GM18526 (cell line): ENCODE data around the gene OGDH.

Experiments
- POLR2A ChIP-seq: IDR thresholded peaks from 3 replicates; pipeline ENCODE4 v1.6.1; 2011; ENCODE audit not compliant: insufficient read length; ENCODE audit errors: extremely low read depth

Gene OGDH

DNA sequence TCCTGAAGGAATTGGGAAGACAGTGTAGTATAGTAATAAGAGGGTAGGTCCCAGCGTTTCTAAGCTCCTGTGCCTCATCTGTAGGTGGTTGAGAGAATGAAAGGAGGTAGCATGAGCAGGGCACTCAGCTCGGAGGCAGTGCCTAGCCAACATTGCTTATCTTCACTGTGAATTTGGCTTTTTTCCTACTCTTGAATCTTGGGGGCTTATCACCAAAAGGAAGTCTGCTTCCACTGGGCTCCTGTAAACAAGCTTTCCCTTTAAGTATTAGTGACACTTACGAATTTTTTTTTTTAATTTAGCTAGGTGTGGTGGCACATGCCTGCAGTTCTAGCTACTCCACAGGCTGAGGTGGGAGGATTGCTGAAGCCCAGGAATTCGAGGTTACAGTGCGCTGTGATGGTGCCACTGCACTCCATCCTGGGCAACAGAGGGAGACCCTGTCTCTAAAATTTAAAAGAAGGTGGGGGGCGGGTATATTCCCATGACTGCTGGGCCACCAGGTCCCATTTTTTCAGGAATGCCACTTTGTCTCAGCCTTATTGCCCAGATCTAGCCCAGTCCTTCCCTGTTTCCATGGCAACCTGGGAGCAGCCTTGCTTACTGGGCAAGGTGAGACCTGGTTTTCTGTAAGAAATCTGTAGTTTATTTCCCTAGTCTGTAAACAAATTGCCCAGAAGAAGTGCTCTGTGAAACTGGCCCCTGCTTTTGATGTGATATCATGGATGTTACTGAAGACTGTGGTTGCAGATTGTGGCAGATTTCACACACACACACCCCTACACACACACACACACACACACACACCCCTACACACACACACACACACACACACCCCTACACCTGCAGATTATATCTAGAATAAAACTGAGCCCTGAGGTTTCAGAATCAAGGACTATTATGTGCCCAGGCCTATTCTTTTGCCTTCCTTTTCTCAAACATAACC is 19.4 kb downstream of the OGDH start:
- TF ChIP-seq POLR2A, result no peak

DNA sequence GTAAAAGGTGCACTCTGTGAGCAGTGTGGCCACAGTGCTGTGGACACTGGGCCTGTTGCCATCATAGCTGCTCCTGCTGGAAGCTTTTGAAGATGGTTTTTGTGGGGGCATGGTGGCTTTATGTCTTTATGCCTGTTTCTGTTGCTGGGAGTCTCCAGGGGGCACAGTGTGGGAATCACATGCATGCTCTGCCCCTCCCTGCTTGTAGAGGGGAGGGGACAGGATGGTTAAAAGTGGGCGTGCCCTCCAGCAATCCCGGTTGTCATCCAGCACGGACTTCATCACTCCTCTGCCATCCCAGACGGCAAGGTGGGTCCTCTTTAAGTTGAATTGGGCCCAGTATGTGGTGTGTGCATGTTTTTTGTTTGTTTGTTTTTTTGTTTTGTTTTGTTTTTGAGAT is 20.2 kb downstream of the OGDH start:
- TF ChIP-seq POLR2A, result no peak

DNA sequence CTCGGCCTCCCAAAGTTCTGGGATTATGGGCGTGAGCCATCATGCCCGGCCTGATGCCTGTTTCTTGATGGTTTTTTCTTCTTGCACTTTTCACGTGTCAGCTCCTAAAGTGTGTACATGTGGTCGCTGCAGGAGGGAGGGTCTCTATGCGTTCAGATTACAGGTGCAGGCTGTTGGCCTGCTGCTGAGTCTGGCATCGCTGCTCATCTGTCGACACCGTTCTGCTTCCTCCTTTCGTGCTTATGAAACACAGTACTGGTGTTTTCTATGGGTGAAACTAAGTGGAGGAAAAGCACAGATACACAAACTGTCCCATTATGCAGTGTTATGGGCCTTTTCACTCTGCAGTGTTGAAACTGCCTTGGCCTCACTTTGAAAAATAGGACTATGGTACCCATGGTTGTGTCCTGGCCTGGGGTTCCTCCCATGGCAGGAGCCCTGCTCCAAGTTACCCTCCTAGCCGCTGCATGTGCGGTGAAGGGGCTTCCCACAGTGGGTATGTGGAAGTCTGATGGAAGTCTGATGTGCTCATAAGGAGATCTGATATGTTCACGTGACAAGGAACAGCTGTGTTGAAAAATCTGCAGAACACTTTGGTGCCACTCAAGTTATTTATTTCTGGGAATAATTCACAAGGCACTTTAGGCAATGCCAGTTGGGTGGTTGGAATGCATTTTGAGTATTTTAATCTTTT is 23.5 kb downstream of the OGDH start:
- TF ChIP-seq POLR2A, result no peak

DNA sequence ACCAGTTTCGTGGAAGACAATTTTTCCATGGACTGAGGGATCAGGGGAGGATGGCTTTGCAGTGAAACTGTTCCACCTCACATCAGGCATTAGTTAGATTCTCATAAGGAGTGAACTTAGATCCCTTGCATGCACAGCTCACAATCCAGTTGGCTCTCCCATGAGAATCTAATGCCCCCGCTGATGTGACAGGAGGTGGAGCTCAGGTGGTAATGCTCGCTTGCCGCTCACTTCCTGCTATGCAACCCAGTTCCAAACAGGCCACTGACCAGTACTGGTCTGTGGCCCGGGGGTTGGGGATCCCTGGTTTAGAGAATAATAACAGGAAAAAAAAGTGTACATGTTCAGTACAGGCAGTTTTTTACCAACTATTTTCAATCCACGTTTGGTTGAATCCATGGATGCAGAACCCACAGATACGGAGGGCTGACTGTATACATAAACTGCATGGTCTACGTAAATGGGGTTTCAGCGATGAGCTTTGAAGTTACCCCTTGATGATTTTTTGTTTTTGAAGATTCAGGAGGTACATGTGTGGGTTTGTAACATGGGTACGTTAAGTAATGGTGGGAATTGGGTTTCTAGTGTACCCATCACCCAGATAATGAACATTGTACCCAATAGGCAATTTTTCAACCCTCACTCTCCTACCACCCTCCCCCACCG is 24.5 kb downstream of the OGDH start:
- no peak for TF ChIP-seq POLR2A

DNA sequence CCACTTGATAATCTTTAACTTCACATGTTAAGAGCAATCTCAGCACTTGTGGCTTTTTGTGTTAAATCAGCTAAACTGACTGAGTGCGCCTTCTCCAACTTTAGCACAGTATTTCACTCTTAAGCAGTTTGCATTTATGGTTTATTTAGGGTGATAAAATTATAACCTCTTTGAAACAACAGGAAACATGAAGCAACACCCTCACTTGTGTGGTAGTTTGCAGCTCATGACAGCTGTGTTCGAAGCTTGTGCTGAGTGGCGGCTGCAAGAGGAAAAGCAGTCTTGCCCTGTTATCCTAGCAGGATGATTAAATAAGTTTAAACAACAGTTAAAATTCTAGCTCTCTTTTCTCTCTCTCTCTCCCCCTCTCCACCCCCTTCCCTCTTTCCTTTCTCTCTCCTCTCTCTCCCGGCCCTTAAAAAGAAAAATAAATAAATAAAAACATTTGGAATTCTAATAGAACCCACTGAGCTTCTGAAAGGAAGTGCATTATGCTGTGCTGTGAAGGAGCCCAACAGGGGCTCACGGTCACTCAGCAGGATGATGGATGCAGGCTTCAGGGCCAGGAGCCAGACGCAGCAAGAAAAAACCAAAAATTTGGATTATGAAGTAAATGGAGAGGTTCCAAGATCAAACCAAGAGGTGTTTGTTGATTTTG is 25.2 kb downstream of the OGDH start:
- TF ChIP-seq POLR2A, result no peak

DNA sequence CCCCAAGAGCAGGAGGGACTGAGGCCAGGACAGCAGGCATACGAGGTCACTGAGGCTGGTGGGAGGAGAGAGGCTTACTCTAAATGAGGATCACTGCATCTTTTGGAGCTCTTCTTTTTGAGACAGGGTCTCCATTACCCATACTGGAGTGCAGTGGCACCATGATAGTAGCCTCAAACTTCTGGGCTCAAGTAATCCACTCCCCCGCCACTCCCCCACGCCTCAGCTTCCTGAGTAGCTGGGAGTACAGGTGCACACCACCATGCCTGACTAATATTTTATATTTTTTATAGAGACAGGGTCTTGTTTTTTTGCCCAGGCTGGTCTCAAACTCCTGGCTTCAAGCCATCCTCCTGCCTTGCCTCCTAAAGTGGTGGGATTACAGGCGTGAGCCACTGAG is 25.8 kb downstream of the OGDH start:
- no peak for TF ChIP-seq POLR2A

DNA sequence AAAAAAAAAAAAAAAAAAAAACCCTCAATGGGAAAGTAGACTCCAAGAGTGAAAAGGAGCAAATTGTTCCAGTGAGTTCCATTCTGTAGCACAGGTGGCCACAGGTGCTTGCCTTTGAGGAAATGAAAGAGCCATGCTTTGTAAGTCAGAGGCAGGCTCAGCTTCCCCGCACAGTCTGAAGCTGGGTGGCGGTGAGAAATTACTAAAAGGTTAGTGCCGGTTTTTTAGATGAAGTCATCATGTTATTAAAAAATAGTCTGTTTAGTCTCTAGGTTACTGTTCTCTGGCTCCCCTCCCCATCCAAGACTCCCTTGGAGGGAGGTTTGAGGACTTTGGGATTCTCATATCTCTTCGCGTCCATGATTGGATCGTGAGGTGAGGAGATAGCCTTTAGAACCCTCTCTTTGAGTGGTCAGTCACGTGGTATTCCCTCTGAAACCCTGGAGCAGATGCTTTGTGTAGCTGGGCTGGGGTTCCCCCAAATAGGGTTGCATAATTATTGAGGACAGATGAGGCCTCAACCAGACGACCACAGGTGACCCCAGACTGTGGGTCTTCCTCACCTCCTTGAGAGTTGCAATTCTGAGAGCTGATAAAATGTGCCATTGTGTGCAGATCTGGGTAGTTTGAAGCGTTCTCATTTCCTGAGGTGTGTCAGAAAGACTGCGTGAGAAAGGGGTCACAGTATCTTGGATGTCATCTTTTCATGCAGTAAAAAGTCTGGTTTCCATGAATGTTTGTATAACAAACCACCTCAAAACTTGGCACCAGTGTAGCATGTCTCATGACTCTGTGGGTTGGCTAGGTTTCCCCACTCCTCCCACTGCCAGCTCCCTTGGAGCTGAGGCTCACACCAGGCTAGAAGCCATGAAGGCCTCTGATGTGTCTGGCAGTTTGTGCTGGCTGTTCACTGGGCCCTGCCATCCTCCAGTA is 27.1 kb downstream of the OGDH start:
- no peak for TF ChIP-seq POLR2A

DNA sequence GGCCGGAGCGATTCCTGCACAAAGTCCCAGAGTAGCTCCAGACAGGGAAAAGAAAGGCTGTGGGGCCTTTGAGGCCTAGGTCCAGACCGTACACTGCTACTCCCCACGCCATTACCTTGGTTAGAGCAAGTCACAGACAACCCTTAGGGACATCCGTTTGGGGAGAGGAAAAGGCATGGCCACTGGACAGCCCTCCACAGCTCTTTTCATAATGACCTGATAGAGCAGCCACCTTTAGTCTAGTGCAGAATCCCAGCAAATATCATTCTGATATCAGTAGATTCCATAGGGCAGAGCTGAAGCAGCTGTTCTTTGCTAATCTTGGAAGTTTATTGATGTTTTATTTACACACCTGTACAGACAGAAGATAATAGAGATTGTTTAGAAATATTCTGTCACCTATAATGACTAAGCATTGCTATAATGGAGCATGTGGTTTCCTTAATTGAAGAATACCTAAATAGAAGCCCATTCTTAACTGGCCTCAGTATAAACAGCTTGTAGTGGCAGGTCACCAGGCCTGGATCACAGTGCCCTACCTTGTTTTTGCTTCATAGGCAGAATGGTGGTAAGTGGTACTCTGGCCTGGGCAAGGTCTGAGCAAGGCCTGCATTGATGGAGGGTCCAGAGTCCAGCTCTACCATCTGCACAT is 27.9 kb downstream of the OGDH start:
- TF ChIP-seq POLR2A, result no peak

DNA sequence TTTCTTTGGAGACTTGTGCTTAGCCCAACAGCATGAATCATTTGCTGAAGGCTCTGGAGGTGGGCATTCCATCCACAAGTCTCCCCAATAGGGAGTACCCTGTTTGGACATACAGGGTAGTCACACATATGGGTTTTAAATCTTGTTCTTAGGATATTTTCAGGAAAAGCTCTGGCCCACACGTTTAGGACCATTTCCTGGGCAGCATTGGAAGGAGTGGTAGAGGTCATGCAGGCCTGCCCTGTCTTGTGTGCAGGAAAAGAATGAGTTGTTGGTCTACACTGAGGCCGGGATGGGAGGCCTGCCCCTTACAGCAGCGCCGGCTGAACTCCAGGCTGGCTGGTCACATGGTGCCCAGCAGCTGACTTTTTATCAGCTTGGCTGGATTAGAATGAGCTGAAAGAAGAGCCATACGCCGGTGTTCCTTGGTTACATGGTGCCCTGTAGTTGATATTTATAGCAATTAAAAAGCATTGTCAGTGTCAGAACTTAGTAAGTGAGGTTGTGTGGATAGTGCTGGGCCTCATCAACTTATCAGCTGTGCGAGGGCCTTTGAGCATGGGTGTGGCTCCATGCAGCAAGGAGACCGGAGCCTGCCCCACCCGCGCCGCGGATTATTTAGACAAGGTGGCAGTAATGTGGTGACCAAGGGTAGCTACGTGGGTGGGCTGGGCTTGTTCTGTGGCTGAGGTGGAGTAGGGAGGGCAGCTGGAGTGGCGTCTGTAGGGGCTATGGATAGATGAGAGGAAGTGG is 28.6 kb downstream of the OGDH start:
- no peak for TF ChIP-seq POLR2A

DNA sequence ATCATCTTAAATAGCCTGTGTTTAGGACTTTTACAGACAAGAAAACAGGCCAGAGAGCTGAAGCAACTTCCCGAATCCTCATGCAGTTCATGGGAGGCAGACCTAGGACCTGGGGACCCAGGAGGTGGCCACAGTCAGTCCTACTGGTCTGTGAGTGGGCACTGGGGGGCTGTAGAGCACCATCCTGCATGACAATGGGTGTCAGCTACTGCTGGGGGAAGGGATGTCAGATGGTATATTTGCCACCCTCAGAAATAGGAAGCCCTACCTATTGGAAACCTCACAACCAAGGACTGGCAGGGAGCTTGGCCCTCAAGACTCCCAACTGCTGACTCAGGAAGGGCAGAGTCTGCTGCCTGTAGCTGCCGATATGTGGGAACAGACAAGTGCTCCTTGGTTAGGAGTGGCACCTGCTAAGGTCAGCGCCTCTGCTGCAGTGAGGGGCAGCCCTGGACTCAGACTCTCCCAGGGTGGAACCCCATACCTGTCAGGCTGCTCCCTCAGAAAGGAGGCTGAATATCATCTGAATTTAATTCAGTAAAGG is 29.7 kb downstream of the OGDH start:
- TF ChIP-seq POLR2A, result no peak

DNA sequence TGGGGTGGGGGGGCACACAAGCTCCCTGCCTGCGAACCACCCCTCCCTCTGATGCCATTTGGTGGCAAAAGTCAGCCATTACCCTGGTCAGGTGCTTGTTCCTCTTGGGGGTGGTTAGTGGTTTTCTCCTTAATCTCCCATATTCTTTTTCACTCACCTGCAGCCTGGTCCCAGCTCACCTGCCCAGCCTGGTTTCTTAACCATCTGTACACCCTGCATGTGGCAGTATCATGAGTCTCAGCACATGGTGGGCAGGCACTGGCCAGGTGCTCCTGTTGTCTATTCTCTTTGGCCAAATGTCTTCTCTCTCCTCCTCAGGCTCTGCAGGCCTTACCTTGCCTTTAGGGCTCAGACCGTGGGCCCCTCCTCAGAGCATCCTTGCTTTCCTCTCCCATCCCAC is 30.5 kb downstream of the OGDH start:
- TF ChIP-seq POLR2A, result no peak

DNA sequence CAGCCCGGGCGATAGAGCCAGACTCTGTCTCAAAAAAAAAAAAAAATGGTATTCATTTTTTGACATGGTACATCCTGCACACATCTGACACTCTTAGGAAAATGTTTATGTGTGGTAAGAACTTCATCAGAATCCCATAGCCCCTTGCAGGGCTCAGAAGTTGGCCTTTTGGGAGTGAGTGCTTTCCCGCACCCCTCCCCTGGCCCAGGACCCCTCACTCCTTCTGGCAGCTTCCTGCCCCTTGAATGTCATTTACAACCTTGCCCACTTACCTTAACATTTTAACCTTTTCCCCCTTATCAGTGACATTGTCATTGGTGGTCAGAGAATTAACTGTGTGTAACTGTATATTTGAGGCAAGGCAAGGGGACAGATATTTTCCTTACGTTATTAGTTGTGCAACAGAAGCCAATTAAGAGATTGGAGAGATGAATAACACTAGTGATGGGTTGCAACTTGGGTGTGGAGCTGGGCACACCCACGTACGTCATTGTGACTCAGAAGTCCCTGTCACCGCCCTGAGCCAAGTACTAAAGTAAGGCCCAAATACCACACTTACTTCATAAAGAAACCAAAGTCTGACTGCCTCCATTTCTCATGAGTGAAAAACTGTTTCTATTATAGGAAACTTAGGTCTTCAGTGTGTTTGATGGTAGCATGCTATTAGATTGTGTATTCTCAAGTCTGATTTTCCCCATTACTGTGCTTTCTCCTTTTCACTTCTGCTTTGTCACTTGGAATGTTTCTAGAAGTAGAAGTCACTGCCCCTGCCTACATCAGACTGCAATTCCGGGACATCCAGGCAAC is 31.6 kb downstream of the OGDH start:
- TF ChIP-seq POLR2A, result no peak
